Measurements from ENCODE around the gene MALT1.

- TF ChIP-seq EP300 (IDR thresholded peaks at IDR 0.05), result no peak
- TF ChIP-seq POLR2AphosphoS5 (IDR thresholded peaks at IDR 0.05), result no peak
These were observed 44.9 kb downstream of the MALT1 start for GRCh38 chr18:58716060-58716756.

Measured in esophagus muscularis mucosa (tissue), 3 donors.